ENCODE measurements around the gene FBXW10.
"Not testable (repeated sequence)": the region's sequence is repeated elsewhere in the genome, so short reads cannot be mapped to it uniquely, and the experiment has no call there.

The FBXW10 gene

GRCh38 chr17:18753829-18754409 is 10.1 kb downstream of the FBXW10 start:
- not testable (repeated sequence) for DNase-seq (ENCODE audit: low spot score)

- DNase-seq (ENCODE audit: low spot score) = not testable (repeated sequence)
These were observed 12.1 kb downstream of the FBXW10 start for GRCh38 chr17:18755969-18756368.

GRCh38 chr17:18757368-18758044 is 13.7 kb downstream of the FBXW10 start:
- not testable (repeated sequence) for DNase-seq (ENCODE audit: low spot score)

DNA sequence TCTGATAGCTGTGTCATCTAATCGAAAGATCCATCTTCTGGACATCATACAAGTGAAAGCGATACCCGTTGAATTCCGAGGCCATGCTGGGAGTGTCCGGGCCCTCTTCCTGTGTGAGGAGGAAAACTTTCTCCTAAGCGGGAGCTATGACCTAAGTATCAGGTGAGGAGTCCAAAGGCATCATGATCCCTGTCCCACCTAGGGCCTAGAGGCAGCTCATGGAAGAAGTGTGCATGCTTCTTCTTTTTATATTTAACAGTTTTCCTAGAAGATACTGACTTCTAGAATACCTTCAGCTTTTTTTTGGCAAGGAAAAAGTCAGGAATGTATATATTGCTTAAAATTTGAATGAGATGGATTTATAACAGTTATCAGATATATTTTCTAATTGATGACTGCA is 14.5 kb downstream of the FBXW10 start:
- not testable (repeated sequence) for DNase-seq (ENCODE audit: low spot score)

DNA sequence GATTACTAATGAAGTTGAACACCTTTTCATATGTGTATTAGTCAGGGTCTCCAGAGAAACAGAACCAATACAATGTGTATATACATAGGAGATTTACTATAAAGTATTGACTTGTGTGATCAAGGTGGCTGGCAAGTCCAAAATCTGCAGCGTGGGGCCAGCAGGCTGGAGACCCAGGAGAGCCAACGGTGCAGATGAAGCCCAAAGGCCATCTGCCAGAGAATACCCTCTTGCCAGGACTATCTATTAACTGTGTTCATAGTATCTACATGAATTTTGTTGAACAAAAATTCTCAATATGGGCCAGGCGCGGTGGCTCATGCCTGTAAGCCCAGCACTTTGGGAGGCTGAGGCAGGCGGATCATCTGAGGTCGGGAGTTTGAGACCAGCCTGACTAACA is 16.4 kb downstream of the FBXW10 start:
- DNase-seq (ENCODE audit: low spot score) = not testable (repeated sequence)

GRCh38 chr17:18770572-18770971 is 26.7 kb downstream of the FBXW10 start:
- not testable (repeated sequence) for DNase-seq (ENCODE audit: low spot score)

DNA sequence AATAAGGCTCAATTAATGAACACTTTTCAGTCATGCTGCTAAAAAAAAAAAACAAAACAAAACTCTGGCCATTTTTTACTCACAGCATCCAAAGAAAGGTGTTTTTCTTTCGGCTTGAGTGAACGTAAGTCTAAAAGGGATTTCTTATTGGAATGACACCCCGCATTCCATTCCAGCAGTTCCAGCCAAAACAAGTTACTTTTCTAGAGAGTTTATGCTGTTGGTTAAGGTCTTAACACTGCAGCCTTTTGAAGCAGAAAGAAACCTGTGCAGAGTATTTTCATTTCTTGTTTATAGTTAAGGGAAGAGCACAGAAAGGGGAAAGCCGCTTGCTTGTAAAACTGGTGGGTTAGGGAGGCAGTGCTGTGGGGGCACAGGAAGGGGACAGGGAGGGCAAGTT is 27.2 kb downstream of the FBXW10 start:
- DNase-seq (ENCODE audit: low spot score) = not testable (repeated sequence)

- no peak for DNase-seq (ENCODE audit: low spot score)
These were observed 28.6 kb downstream of the FBXW10 start for GRCh38 chr17:18772471-18772870.

DNA sequence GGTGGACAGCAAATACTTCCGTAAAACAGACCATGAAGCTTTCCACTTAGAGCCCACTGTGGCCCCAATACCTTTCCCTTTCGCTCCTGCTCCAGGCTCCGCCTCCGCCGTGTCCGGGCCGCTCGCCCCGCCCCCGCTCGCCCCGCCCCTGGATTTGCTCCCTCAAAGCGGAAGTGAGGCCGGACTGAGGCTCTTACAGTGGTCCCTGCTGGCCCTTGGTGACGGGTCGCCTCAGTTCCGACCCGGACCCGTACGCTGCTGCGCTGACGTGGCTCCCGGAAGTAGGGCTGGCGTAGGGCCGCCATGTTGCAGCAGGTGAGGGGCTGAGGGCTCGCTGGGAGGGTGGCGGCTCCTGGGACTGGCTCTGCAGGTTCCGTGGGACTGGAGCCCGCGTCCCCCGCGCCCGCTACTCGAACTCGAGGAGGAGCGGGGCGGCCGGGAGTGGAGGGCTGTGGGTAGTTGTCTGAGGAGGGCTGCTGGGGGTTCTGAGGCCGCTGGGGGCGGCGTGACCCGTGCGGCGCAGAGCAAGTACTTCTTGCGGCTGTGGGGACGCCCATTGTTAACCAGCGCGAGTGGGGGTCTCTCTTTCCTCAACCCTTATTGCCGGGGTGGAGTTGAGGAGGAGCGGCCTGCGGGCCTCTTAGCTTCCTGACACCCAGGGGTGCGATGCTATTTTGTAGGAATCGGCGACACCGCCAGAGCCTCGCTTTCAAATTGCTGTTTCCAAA is 37.3 kb downstream of the FBXW10 start, which contains the start of gene TVP23B:
TSS of gene TVP23B (plus strand) at position 193 of the 728 bp plus-strand sequence. CDS start at position 304, 111 bp downstream.
- DNase-seq (ENCODE audit: low spot score) = peak; percentile 93

DNA sequence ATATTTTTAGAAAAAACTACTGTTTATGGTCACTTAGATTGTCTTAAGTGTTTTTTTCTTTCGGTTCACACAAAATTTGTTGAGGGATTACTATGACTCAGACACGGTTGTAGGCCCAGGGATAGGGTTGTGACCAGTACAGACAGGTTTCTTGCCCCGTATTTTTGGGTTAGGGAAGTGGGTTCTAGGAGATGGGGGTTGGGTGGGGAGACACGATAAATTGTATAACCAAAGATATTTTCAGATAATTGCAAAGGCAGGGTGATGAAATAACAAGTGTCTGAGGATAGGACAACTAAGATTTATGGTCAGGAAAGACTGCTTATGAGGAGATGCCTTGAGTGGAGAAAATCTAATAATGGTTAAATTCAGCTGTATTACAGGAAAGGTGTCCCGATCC is 38.0 kb downstream of the FBXW10 start:
- DNase-seq (ENCODE audit: low spot score) = not testable (repeated sequence)

DNA sequence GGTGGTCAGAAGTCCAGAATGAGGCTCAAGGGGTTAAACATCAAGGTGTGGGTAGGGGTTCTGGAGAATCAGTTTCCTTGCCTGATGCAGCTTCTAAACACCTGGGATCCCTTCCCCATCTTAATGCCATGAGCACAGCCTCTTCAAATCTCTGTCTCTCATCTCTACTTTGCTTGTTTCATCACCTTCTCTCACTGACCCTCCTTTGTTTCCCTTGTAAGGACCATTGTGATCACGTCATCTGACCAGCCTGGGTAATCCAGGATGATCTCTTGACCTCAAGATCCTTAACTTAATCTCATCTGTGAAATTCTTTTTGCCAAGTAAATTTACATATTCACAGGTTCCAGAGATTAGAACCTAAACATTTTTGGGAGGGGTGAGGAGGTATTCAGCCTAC is 42.1 kb downstream of the FBXW10 start:
- DNase-seq (ENCODE audit: low spot score) = not testable (repeated sequence)

DNA sequence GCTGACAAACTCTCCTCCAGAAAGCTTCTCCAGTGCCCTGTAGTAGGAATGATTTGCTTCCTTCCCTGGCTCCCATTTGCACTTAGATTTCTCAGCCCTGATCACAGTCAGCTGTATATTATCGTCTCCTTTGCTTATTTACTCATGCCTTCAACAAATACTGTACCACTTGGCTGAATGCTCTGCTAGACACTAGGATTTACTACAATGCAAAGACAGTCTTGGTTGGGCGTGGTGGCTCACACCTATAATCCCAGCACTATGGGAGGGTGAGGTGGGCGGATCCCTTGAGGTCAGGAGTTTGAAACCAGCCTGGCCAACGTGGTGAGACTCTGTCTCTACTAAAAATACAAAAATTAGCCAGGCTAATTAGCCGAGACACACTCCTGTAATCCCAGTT is 43.0 kb downstream of the FBXW10 start:
- DNase-seq (ENCODE audit: low spot score) = not testable (repeated sequence)

DNA sequence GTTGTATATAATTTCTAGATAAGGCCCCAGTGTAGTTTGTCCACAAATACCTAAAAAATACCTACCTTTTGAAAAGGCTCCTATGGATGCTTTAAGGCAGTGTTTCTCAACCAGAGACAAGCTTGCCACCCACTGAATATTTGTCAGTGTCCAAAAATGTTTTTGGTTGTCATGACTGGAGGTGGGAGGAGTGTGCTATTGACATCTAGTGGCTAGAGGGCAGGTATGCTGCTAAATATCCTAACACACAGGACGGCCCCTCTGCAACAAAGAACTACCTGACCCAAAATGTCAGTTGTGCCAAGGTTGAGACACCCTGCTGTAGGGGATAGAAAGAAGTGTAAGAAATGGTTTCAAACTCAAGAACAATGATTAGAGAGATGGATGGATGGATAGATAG is 47.5 kb downstream of the FBXW10 start:
- DNase-seq (ENCODE audit: low spot score) = not testable (repeated sequence)

DNA sequence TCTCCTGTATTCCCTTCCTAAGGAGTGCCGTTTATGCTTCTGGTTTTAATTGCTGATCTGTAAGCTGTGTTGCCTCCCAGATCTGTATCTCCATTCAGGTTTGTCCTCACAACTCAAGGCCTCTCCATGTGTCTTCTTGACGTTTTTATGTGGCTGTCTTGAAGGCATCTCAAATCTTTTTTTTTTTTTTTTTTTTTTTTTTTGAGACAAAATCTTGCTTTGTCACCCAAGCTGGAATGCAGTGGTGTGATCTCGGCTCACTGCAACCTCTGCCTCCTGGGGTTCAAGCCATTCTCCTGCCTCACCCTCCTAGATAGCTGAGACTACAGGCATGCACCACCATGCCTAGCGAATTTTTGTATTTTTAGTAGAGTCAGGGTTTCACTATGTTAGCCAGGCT is 51.0 kb downstream of the FBXW10 start:
- not testable (repeated sequence) for DNase-seq (ENCODE audit: low spot score)

GRCh38 chr17:18796887-18797286 is 53.0 kb downstream of the FBXW10 start:
- DNase-seq (ENCODE audit: low spot score) = not testable (repeated sequence)

DNA sequence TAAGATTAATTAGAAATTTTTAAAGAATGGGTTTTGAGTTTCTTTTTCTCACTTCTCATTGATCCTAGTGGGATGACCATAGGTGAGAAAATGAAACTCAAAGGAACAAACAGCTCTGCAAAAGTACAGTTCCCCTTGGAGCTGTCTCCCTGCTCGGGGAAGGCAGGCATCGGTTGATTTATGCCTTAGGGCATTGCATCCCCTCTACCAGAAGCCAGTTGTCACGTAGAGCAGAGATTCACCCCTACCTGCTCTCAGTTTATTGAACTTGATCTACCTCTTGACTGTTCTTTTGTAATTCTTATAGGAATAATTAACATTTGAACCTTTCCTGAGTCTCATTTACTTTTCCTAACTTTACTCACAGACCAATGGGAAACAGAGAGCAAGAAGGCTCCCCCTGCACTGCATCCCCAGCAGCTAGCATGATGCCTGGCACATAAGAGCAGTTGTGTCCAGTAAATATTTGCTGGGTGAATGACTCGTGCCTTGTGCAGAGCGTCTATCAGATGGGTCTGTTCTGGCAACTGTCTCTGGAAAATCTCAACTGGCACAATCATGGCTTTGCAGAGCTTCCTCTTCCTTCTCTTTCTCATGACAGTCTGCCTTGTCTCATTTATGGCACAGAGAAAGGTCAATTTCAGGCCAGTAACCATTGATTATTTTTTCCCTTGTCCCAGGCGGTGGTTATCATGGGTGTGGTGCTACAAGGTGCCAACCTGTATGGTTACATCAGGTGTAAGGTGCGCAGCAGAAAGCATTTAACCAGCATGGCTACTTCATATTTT is 59.8 kb downstream of the FBXW10 start:
- DNase-seq (ENCODE audit: low spot score) = not testable (repeated sequence)

- DNase-seq (ENCODE audit: low spot score) = not testable (repeated sequence)
These were observed 72.1 kb downstream of the FBXW10 start for GRCh38 chr17:18815924-18816323.

DNA sequence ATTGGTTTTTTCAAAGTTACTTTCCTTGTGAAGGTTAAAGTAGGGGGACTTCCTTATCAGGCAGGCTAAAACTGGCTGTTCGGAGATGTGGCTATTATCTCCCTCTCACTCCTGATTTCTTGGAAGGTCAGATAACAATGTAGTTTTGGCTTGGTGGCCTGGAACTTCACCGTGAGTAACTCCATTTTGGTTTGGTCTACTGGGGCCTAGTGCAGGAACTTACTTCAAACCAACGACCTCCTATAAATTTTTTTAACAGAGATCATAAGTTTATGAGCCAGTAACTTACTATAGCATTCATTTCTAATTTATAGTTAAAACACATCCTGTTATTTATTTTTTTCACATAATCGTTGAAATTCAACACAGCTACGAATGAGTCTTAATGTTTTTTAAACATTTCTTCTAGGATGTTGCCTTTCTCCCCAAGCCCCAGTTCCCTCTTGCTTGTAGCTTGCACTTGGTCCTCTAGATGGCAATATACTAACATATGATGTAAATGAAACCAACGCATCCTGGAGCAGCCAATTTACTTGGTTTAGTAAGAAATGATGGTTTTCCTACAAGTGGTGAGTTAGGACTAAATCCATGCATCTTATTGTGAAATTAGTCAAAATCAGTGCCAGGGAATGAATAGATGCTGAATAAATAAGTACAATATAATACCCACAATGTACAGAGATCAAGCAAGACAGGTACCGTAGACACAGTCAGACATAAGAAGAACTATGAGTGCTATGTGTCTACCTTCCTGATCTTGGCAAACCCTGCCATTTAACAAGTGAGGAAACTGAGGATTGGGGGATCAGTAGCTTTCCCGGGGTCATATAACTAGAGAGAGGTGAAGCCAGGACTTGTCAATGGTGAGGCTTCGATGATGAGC is 72.9 kb downstream of the FBXW10 start:
- peak; percentile 49 for DNase-seq (ENCODE audit: low spot score)

DNA sequence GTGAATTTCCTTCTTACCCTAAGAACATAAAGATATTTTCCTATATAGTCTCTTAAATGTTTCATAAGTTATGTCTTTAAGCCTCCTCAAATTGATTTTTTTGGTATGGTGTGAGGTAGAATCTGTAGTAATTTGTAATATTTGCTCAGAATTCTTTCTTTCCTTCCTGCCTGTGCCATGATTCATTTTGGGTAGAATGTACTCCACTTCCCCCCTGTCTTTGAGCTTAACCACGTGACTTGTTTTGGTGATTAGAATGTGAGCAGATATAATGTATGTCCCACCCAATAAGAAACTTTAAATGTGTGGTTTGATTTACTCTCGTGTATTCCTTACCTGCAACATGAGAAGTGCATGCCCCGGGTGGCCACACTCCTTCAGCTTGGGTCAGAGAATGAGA is 77.6 kb downstream of the FBXW10 start:
- DNase-seq (ENCODE audit: low spot score) = not testable (repeated sequence)

DNA sequence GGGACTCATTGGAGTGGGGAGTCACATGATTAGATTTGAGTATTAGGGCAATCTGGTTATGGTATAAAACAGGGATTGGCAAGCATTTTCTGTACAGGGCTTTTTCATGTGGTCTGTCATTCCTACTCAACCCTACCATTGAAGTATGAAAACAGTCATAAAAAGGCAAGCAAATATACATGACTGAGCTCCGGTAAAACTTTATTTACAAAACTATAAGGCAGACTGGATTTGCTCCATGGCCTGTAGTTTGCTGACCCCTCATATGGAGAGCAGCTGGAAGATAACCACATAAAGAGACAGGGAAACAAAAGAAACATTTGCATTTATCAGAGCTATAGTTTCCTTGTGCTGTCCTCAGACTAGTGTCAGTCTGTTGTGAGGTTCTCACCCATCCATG is 83.8 kb downstream of the FBXW10 start:
- not testable (repeated sequence) for DNase-seq (ENCODE audit: low spot score)
